Gastroesophageal sphincter (tissue), 3 donors: ENCODE results near the gene ADAM22.

Source experiments
- CTCF ChIP-seq, 4 experiments: fragments of 200-600 bp in 2 of 4; fragments of 450-650 bp in 2 of 4; sonication (generic) in 1 of 4; IDR thresholded peaks; one replicate each; pipeline ENCODE4 v1.5.1; 2017 to 2019; ENCODE audit warnings: antibody characterized with exemption in 4 of 4, mild to moderate bottlenecking in 2 of 4, moderate library complexity in 2 of 4
- EP300 ChIP-seq: sonication (generic); formaldehyde crosslinking; IDR thresholded peaks from one replicate; pipeline ENCODE4 v1.6.1; 2017; ENCODE audit warnings: antibody characterized with exemption, mild to moderate bottlenecking
- POLR2A ChIP-seq, 2 donors: fragments of 450-650 bp; IDR thresholded peaks; one replicate each; pipeline ENCODE4 v1.6.1; 2017; ENCODE audit warnings: antibody characterized with exemption in 2 of 2, mild to moderate bottlenecking in 2 of 2, moderate library complexity in 1 of 2

GRCh38 chr7:88146616-88147015, 212.6 kb downstream of the ADAM22 start:
- TF ChIP-seq CTCF (IDR thresholded peaks at IDR 0.05) (no peak), POLR2A (IDR thresholded peaks at IDR 0.05) (no peak), EP300 (no peak)
